AG20443 (cell line): ENCODE results near the gene TMEM129.
A peak's percentile ranks its signal among the peaks of the same experiment; 100 is the strongest.

Experiments used
- DNase-seq: peaks from one replicate; pipeline ENCODE4 v3.0.0; 2012; ENCODE audit warnings: low spot score, mixed read lengths

Gene TMEM129

GRCh38 chr4:1721003-1721665 is at the start of gene TMEM129, which contains the start of gene TACC3:
TMEM129 (minus strand) TSS chr4:1721323; CDS start chr4:1720837, 486 bp downstream.
TACC3 (plus strand) TSS chr4:1721521; CDS start chr4:1723422, 1,901 bp downstream.
- peak; percentile 99 for DNase-seq

- DNase-seq = no peak
Observed at GRCh38 chr4:1770791-1771231, 49.7 kb upstream of the TMEM129 start.

GRCh38 chr4:1770245-1770644 is 49.1 kb upstream of the TMEM129 start:
- no peak for DNase-seq

- DNase-seq = no peak
Observed at GRCh38 chr4:1769692-1770091, 48.6 kb upstream of the TMEM129 start.

- no peak for DNase-seq
Observed at GRCh38 chr4:1768367-1769034, 47.4 kb upstream of the TMEM129 start.

- peak; percentile 80 for DNase-seq
Observed at GRCh38 chr4:1767770-1768366, 46.7 kb upstream of the TMEM129 start.

- peak; percentile 48 for DNase-seq
Observed at GRCh38 chr4:1767061-1767769, 46.1 kb upstream of the TMEM129 start.

GRCh38 chr4:1766106-1767060 is 45.3 kb upstream of the TMEM129 start:
- no peak for DNase-seq

- no peak for DNase-seq
Observed at GRCh38 chr4:1765409-1766072, 44.4 kb upstream of the TMEM129 start.

- no peak for DNase-seq
Observed at GRCh38 chr4:1764670-1765069, 43.5 kb upstream of the TMEM129 start.

GRCh38 chr4:1763550-1764080 is 42.5 kb upstream of the TMEM129 start:
- DNase-seq = peak; percentile 90

GRCh38 chr4:1763070-1763549 is 42.0 kb upstream of the TMEM129 start:
- DNase-seq = no peak

GRCh38 chr4:1762264-1763010 is 41.3 kb upstream of the TMEM129 start:
- no peak for DNase-seq

- DNase-seq = no peak
Observed at GRCh38 chr4:1761130-1761689, 40.1 kb upstream of the TMEM129 start.

- no peak for DNase-seq
Observed at GRCh38 chr4:1760521-1761071, 39.5 kb upstream of the TMEM129 start.

- no peak for DNase-seq
Observed at GRCh38 chr4:1759818-1760223, 38.7 kb upstream of the TMEM129 start.

- no peak for DNase-seq
Observed at GRCh38 chr4:1759170-1759817, 38.2 kb upstream of the TMEM129 start.
